RWPE1 (cell line): ENCODE data around the gene HTR7.
"Not testable (repeated sequence)": the region's sequence is repeated elsewhere in the genome, so short reads cannot be mapped to it uniquely, and the experiment has no call there.

Experiments used
- CTCF ChIA-PET: fragments of 350-600 bp; sonication (Branson Sonifier 250); formaldehyde crosslinking; extraction: SDS; loops from one replicate; lab custom pipeline; 2021; lab: Yijun Ruan, JAX
- POLR2A ChIA-PET: fragments of 400-600 bp; formaldehyde crosslinking; extraction: SDS; loops from one replicate; lab custom pipeline; 2020; ENCODE audit warnings: antibody characterized with exemption; ENCODE audit not compliant: low non-redundant PET; lab: Yijun Ruan, JAX
- DNase-seq: peaks from one replicate; pipeline ENCODE4 v3.0.0; 2012; ENCODE audit warnings: low spot score
- H3K27ac ChIP-seq: fragments of 450-650 bp; 2 replicates; pipeline ENCODE4 v1.5.1; 2017
- TF ChIP-seq, protein P1 (sequence below): fragments of 450-650 bp; conservative IDR thresholded peaks from 2 replicates; pipeline ENCODE4 v1.5.1; 2017; ENCODE audit warnings: low read depth, mild to moderate bottlenecking

Gene HTR7

DNA sequence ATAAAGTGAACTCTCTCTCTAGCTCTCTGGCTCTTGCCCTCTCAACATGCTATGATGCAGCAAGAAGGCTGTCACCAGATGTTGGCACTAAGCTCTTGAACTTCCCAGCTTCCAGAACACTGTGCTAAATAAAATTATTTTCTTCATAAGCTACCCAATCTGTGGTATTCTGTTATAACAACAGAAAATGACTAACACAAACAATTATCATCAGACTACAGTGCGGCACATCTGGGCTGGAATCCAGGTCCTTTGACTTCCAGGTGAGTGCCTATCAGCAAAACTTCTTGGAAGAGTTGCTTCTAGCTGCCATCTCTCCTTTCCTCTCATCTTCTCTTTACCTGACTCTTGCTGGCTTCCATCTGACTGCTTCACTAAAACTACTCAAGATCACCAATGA lies 20.4 kb downstream of the HTR7 start:
- TF ChIP-seq, protein P1, sequence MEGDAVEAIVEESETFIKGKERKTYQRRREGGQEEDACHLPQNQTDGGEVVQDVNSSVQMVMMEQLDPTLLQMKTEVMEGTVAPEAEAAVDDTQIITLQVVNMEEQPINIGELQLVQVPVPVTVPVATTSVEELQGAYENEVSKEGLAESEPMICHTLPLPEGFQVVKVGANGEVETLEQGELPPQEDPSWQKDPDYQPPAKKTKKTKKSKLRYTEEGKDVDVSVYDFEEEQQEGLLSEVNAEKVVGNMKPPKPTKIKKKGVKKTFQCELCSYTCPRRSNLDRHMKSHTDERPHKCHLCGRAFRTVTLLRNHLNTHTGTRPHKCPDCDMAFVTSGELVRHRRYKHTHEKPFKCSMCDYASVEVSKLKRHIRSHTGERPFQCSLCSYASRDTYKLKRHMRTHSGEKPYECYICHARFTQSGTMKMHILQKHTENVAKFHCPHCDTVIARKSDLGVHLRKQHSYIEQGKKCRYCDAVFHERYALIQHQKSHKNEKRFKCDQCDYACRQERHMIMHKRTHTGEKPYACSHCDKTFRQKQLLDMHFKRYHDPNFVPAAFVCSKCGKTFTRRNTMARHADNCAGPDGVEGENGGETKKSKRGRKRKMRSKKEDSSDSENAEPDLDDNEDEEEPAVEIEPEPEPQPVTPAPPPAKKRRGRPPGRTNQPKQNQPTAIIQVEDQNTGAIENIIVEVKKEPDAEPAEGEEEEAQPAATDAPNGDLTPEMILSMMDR = no peak
- no peak overlapping the region for H3K27ac ChIP-seq
- no peak for DNase-seq
- POLR2A ChIA-PET = no interaction called here
- CTCF ChIA-PET = no interaction called here

- ChIA-PET CTCF (interaction anchor here (1.3 kb wide), 1 partner anchor 23 kb away, joined by 7 read pairs; the partner anchor contains the start of gene HTR7), POLR2A (interaction anchor here (0.6 kb wide), 1 partner anchor 13 kb away, joined by 3 read pairs; no protein-coding TSS in a partner anchor)
- TF ChIP-seq, protein P1 = no peak
- peak; percentile 69 for DNase-seq
- H3K27ac ChIP-seq = no peak overlapping the region
These were observed 23.5 kb downstream of the HTR7 start for GRCh38 chr10:90834326-90834725.

DNA sequence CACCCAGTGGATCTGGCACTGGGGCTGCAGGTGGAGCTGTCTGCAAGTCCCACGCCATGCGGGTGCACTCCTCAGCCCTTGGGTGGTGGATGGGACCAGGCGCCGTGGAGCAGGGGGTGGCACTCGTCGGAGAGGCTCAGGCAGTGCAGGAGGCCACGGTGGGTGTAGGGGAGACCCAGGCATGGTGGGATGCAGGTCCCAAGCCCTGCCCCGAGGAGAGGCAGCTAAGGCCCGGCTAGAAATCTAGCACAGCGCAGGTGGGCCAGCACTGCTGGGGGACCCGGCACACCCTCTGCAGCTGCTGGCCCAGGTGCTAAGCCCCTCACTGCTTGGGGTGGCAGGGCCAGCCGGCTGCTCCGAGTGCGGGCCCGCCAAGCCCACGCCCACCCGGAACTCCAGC lies 25.7 kb downstream of the HTR7 start:
- H3K27ac ChIP-seq = no peak overlapping the region
- CTCF ChIA-PET = no interaction called here
- DNase-seq = no peak
- TF ChIP-seq, protein P1 = no peak
- POLR2A ChIA-PET = no interaction called here

DNA sequence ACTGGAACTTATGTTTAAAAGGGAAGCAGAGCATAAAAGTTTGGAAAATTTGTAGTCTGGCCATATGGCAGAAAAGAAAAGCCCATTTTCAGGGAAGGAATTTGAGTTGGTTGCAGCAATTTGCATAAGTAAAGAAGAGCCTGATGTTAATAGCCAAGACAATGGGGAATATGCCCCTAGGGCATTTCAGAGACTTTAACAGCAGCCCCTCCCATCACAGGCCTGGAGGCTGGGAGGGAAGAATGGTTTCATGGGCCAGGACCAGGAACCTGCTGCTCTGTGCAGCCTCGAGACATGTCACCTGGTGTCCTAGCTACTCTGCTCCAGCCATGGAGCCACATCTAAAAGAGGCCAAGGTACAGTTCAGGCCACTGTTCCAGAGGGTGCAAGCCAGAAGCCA lies 35.3 kb downstream of the HTR7 start:
- ChIA-PET POLR2A (no interaction called here), CTCF (interaction anchor here (0.6 kb wide), 1 partner anchor 29 kb away, joined by 4 read pairs; no protein-coding TSS in a partner anchor)
- no peak overlapping the region for H3K27ac ChIP-seq
- TF ChIP-seq, protein P1 = no peak
- no peak for DNase-seq

DNA sequence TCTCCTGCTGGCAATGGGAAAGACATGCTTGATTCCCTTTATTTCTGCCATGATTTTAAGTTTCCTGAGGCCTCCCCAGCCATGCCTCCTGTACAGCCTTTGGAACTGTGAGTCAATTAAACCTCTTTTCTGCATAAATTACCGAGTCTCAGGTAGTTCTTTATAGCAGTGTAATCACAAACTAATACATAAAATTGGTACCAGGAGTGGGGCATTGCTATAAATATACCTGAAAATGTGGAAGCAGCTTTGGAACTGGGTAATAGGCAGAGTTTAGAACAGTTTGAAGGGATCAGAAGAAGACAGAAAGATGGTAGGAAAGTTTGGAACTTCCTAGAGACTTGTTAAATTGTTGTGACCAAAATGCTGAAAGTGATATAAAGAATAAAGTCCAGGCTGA lies 36.0 kb downstream of the HTR7 start:
- H3K27ac ChIP-seq, POLR2A ChIA-PET, DNase-seq: not testable (repeated sequence)
- CTCF ChIA-PET = interaction anchor here (0.6 kb wide), 1 partner anchor 44 kb away, joined by 3 read pairs; no protein-coding TSS in a partner anchor

- no peak overlapping the region for H3K27ac ChIP-seq
- POLR2A ChIA-PET = no interaction called here
- CTCF ChIA-PET = interaction anchor here (1.1 kb wide), 1 partner anchor 24 kb away, joined by 3 read pairs; no protein-coding TSS in a partner anchor
- DNase-seq = no peak
- TF ChIP-seq, protein P1 = no peak
These were observed 37.9 kb downstream of the HTR7 start for GRCh38 chr10:90819911-90820310.

- ChIA-PET CTCF (no interaction called here), POLR2A (no interaction called here)
- no peak for DNase-seq
- H3K27ac ChIP-seq = no peak overlapping the region
- TF ChIP-seq, protein P1 = no peak
These were observed 39.1 kb downstream of the HTR7 start for GRCh38 chr10:90818736-90819135.
